GM12874 (cell line): Measurements from ENCODE around the gene MYO10.

ENCODE experiments used
- CTCF ChIP-seq: IDR thresholded peaks from 2 replicates; pipeline ENCODE4 v1.5.1; 2011; ENCODE audit warnings: low read depth, mild to moderate bottlenecking, control low read depth, low read length, moderate library complexity; ENCODE audit not compliant: insufficient read depth

Gene MYO10

DNA sequence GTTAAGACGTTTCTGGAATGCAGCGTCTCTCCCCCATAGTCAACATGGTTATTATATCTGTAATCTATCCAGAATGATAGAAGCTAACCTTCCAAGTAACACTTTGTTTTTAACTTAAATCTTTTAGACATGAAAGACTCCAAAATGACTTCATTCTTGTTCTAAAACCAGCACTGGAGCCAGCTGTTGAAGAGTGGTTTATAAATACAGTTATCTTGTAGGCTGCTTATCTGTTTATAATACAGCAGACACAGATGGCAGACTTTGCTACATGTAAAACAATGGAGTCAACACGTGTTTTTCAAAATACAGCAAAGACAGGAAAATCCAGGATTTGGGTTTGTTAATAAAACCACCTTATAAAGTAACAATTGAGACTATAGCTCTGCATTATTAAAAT lies 270.5 kb downstream of the MYO10 start:
- no peak for TF ChIP-seq CTCF

- no peak for TF ChIP-seq CTCF
Observed at GRCh38 chr5:16664368-16664767, 271.7 kb downstream of the MYO10 start.

- no peak for TF ChIP-seq CTCF
Observed at GRCh38 chr5:16663840-16664239, 272.2 kb downstream of the MYO10 start.

GRCh38 chr5:16661713-16662112 lies 274.4 kb downstream of the MYO10 start:
- no peak for TF ChIP-seq CTCF

DNA sequence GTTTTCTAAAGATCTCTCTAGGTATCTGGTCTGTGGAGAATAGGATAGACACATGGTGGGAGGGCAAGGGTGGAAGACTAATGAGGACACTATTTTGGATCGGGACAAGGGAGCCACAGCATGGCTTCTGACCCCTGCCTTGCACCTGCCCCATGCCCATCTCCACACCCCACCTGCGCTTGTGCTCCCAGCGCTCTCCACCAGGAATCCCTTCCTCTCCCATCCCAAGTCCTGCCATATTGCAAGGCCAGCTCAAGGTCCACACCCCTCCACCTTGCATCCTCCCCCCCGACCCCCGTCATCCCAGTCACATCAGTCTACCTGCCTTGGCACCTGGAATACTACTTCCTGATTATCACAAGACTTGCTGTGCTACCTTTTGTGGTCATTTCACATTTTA lies 275.1 kb downstream of the MYO10 start:
- TF ChIP-seq CTCF = no peak

- TF ChIP-seq CTCF = no peak
Observed at GRCh38 chr5:16659536-16659935, 276.6 kb downstream of the MYO10 start.

GRCh38 chr5:16656561-16657191 lies 279.4 kb downstream of the MYO10 start:
- TF ChIP-seq CTCF = no peak
